HL-60/S4 (cell line): ENCODE measurements around the gene MYBPC3.
"Not testable (repeated sequence)": the region's sequence is repeated elsewhere in the genome, so short reads cannot be mapped to it uniquely, and the experiment has no call there.

ENCODE experiments used
- in situ Hi-C: fragments of 300-500 bp; cut with MboI; formaldehyde crosslinking; loops from 2 replicates; pipeline ENCODE4 v1.14.3; 2022; ENCODE audit warnings: low sequenced_read_pairs

The MYBPC3 gene

GRCh38 chr11:47340980-47341775 lies 11.3 kb downstream of the MYBPC3 start:
- in situ Hi-C loops, result no loop called here

- in situ Hi-C loops, result no loop called here
Observed at GRCh38 chr11:47340010-47340409, 12.5 kb downstream of the MYBPC3 start.

DNA sequence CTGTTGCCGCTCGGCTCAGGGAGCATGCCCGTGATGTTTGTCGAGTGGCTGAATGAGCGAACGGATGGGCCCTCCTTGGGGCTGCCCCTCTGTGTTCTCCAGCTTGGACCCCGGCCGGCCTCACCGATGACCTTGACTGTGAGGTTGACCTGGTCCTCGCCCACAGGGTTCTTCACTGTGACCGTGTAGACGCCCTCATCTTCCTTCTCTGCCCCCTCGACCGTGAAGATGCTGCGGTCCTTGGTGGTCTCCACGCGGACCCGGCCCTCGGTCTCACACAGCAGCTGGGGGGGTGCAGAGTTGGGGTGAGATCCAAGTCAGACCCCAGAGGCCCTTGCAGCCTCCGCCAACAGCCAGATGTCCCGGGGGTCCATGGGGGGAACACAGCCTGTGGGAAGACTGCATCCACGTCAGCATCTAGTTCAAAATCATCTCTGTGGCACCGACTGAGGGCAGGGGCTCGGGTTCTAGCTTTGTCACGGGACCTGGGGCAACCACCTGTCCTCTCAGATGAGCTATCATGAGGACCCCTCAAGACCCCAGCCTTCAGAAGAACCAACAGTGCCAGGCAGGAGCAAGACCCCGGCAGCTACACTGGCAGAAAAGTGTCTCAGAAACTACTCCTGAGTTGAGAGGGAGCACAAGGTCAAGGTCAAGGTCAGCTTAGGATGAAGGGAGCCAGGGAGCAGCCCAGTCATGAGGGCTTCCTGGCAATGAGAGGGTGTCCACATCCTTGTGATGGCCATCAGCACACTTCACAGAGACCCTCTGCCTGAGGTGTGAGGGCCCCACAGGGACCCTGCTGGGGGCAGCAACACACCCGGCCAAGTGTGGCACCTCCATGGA lies 13.9 kb downstream of the MYBPC3 start:
- in situ Hi-C loops, result no loop called here

GRCh38 chr11:47337229-47337924 lies 15.1 kb downstream of the MYBPC3 start:
- in situ Hi-C loops, result no loop called here

- in situ Hi-C loops, result no loop called here
Observed at GRCh38 chr11:47336595-47336994, 15.9 kb downstream of the MYBPC3 start.

GRCh38 chr11:47335733-47336132 lies 16.8 kb downstream of the MYBPC3 start:
- in situ Hi-C loops, result no loop called here

GRCh38 chr11:47334699-47335411 lies 17.6 kb downstream of the MYBPC3 start:
- in situ Hi-C loops, result not testable (repeated sequence)

DNA sequence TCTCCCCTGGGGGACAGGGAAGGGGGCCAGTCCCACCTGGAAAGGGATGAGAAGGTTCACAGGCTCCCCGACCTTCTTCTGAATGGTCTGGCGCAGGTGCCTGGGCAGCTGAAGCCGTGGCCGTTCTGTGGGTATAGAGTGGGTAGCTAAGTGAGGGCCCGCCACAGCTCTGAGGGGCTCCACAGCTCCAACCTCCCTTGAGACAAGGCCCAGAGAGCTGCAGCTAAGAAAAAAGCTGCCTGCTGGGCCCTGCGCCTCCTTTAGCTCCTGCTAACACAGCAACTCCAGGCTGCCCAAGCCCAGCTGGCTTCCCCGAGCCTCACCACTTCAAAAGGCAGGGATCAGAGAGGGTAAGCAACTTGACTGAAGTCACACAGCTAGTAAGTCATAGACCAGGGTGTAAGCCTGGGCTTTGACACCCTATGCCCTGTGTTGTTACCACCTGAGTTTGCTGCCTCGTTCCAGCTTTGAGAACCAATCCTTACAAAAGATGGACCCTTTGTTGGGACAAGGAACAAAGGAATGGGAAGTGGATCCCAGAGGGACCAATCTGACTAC lies 18.5 kb downstream of the MYBPC3 start:
- in situ Hi-C loops, result no loop called here

GRCh38 chr11:47333526-47333845 lies 19.0 kb downstream of the MYBPC3 start:
- in situ Hi-C loops, result no loop called here

DNA sequence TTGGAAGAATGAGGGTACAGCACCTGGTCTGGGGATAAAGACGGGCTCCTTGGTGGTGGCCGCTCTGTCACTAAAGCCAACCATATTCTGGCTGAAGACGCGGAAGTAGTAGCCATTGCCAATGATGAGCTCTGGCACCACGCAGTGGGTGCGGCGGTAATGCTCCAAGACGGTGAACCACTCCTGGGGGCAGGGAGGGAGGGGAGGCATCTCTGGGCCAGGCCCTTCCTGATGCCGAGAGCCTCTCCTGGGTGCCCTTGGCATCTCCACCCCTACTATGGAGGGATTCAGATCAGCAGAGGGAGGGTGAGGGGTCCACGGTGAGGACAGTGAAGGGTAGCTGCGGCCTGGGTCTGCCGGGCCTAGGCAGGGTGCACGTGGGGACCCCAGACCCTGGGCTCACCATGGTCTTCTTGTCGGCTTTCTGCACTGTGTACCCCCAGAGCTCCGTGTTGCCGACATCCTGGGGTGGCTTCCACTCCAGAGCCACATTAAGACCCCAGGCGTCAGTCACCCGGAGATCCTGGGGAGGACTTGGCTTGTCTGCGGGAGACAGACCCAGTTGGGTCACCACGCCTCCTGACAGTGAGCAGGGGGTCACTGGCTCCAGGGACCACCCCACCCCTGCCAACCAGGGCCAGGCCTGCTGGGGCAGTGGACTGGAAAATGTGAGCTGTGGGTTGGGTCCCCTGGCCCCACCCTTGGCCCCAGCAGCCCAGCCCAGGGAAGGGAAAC lies 19.5 kb downstream of the MYBPC3 start:
- in situ Hi-C loops, result no loop called here

- in situ Hi-C loops, result no loop called here
Observed at GRCh38 chr11:47332303-47332711, 20.2 kb downstream of the MYBPC3 start.

DNA sequence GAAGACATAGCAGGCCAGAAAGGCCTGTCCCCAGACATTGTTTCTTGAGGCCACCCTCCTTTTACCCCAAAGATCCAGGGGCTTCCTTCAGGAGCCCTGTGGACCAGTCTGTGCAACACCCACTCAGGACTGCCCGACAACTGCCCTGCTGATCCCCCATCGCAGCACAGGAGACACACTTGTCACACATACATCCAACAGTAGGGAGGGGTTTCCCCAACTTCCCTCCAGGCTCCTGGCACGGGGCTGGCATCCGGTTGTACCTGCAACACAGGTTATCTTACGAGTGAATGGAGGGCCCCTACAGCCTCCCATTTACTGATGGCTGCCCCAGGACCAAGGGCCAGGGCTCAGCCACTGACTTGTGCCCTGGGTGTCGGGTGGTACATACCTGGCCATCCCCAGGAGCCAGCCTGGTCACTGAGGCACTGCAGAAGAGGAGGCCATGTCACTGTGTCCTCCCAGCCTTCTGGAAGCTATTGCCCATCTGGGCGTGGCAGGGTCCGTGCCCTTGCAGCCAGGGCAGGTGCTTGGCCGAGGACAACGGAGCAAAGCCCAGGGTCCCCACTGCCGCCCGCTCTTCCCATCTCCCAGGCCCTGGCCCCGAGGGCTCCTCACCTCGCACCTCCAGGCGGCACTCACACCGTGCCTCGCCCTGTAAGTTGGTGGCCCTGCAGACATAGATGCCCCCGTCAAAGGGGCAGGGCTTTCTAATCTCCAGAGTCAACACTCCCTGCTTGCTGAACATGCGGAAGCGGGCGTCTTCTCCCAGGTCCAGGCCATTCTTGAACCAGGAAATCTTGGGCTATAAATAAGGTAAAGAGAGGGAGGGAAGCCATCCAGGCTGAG lies 20.8 kb downstream of the MYBPC3 start:
- in situ Hi-C loops, result no loop called here

DNA sequence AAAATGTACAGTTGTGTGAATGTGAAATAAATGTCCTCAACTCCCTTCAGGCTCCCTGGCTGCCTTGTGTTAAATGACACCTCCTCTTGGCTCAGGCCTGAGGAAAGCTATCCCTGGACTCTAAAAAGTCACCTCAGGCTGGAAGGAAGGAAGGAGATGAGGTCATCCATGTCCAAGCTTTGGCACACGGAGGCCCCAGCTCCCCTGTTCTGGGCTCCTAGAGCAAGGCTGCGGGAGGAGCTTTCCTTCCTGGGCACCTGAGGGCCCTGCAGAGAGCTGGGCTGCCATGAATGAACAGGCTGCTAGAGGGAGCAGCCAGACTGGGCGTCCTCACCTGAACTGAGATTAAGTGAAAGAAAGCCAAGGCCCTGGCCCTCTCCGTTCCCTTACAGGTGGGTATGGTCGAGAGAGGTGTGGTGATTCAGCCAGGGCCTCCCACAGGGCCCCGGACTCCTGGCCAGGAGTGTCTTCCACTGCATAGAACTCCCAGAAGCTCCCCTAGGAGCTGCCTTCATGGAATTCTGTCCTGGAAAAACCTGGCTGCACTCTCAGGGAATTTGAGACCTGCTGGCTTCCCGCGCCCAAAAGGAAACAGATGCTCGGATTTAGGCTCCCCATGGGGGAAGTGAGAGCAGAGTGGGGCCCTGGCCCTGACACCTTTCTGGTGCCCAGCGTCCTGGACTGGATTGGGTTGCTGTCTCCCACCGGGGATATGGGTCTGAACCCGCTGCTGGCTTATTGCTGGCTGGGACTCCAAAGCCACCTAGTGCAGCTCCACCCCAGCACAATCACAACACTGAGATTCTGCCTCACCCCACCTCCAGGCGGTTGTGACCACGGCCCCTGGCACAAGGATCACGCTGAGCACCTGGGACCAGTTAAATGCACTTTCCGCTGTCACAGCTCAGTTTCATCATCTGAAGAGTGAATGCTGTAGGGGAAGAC lies 22.2 kb downstream of the MYBPC3 start:
- in situ Hi-C loops, result no loop called here

DNA sequence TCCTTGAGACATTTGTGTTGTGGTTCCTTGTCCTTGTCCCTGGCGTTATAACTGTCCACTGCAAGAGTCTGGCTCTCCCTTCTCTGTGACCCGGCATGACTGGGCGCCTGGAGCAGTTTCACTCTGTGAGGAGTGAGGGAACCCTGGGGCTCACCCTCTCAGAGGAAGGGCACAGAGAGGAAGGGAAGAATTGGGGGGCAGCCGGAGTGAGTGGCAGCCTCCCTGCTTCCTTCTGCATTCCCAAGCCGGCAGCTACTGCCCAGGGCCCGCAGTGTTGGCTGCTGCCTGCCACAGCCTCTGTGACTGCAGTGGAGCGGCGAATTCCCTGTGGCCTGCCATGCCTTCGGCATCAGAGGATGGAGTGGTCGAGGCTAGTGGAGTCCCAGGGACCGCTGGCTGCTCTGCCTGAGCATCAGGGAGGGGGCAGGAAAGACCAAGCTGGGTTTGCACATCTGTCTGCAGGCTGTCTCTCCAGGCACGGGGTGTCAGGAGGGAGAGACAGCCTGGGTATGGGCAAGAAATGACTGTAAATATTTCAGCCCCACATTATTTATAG lies 23.0 kb downstream of the MYBPC3 start:
- in situ Hi-C loops, result no loop called here

GRCh38 chr11:47328449-47329390 lies 23.8 kb downstream of the MYBPC3 start:
- in situ Hi-C loops, result no loop called here

GRCh38 chr11:47327949-47328348 lies 24.6 kb downstream of the MYBPC3 start:
- in situ Hi-C loops, result no loop called here

DNA sequence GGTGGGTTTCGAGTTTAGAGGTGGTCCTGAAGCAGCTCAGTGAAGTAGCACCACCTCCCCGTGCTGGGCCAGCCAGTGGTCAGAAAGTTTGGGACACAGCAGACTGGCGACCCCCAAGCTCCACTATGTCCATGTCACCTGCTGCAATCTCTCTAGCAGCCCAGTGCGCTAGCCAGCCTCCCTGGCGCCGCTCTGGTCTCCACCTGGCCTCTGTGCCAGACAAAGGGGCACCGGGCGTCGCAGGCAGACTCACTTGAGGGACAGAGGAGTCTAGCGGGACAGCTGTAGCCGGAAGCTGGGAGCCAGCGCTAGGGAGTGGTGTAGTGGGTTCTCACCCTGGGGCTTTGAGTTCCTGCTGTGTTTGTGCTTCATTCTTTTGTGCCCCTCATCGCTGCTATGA lies 25.5 kb downstream of the MYBPC3 start:
- in situ Hi-C loops, result no loop called here
